Measurements from ENCODE around the gene ARHGAP12. TPM values are rescaled to one million over a fixed set of nuclear protein-coding genes. Genes with fewer than 3 reads are reported as not detected.

The ARHGAP12 gene
- total RNA-seq, 6 experiments from 2014 or later: 16.0 to 18.9 (median 17.9) TPM

DNA sequence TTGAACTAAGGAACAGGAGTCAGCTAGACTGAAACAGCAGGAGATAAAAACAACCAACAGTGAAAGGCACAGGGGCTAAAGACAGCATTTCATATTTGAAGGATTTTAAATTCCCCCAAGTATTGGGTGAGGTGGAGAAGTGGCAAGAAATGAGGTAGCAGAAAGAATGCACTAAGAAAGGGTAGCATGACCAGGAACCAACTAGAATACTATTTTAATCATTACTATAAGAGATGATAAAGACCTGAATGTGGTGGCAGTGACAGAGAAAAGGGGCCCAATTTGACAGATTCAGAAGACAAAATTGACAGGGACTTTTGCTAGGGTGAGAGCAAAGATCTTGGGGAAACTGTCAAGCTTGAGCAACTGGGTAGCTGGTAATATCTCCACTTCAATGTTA lies 94.9 kb downstream of the ARHGAP12 start:
- no peaks in the 10 kb centered on the region for H3K27me3 Mint-ChIP-seq (ENCODE audit: insufficient read depth)
- peaks cover 20% of the 10 kb centered on the region for H3K4me1 Mint-ChIP-seq (ENCODE audit: low read depth)
- no peak overlapping the region for H3K4me3 Mint-ChIP-seq
- no peaks in the 10 kb centered on the region for H3K9me3 Mint-ChIP-seq
- H3K36me3 Mint-ChIP-seq (ENCODE audit: low read depth): no peaks in the 10 kb centered on the region
- no peak overlapping the region for H3K27ac Mint-ChIP-seq
- TF ChIP-seq CTCF (IDR thresholded peaks at IDR 0.05): no peak
- DNase-seq: no peak

- no peak overlapping the region for H3K4me3 Mint-ChIP-seq
- peaks cover 20% of the 10 kb centered on the region for H3K4me1 Mint-ChIP-seq (ENCODE audit: low read depth)
- no peaks in the 10 kb centered on the region for H3K9me3 Mint-ChIP-seq
- H3K36me3 Mint-ChIP-seq (ENCODE audit: low read depth): no peaks in the 10 kb centered on the region
- TF ChIP-seq CTCF (IDR thresholded peaks at IDR 0.05): no peak
- no peak overlapping the region for H3K27ac Mint-ChIP-seq
- DNase-seq: no peak
- no peaks in the 10 kb centered on the region for H3K27me3 Mint-ChIP-seq (ENCODE audit: insufficient read depth)
Measured at GRCh38 chr10:31832261-31832660, 96.4 kb downstream of the ARHGAP12 start.

- Mint-ChIP-seq H3K4me1 (ENCODE audit: low read depth) (peaks cover 20% of the 10 kb centered on the region), H3K27ac (no peak overlapping the region), H3K9me3 (no peaks in the 10 kb centered on the region), H3K36me3 (ENCODE audit: low read depth) (no peaks in the 10 kb centered on the region), H3K27me3 (ENCODE audit: insufficient read depth) (no peaks in the 10 kb centered on the region), H3K4me3 (0 out of 2 replicates have a peak overlapping the region, but pooled peaks have one; percentile 35)
- peak; percentile 37 for DNase-seq
- TF ChIP-seq CTCF (IDR thresholded peaks at IDR 0.05): no peak
Measured at GRCh38 chr10:31830887-31831286, 97.7 kb downstream of the ARHGAP12 start.

DNA sequence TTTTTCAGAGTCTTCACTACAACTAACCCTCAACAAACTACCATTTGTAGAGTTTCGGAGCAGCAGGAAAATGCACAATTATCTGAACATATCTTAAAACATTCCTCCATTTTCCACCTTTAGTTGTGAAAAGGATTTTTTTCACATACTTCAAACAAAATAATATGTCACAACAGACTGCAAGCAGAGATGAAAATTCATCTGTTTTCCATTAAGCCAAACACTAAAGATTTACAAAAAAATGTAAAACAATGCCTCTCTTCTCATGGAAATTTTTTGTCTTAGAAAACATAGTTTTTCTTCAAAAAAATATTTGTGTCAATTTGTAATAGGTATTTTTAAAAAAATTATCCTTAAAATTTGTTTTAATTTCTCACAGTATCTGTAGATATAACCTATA lies 98.9 kb downstream of the ARHGAP12 start:
- Mint-ChIP-seq H3K4me1 (ENCODE audit: low read depth) (peaks cover 20% of the 10 kb centered on the region), H3K9me3 (no peaks in the 10 kb centered on the region), H3K27me3 (ENCODE audit: insufficient read depth) (no peaks in the 10 kb centered on the region), H3K27ac (no peak overlapping the region), H3K36me3 (ENCODE audit: low read depth) (no peaks in the 10 kb centered on the region), H3K4me3 (no peak overlapping the region)
- no peak for DNase-seq
- no peak for TF ChIP-seq CTCF (IDR thresholded peaks at IDR 0.05)

DNA sequence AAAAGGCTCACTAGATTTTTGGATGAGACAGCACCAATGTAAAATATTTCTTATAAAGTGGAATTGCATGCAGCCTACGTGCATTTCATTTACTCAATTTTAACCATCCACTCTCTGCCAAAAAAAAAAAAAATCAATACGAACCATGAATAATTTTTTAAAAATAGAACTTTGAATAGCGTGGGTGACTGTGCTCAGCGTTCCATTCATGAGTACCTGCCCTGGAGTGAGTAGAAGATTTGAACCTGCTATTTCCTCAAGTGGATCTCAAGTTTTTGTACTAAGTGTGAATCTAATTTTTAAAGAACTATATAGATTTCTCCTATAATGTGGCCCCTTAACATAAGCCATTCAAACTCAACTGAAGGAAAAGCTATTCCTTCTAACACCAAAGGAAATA lies 105.3 kb downstream of the ARHGAP12 start:
- Mint-ChIP-seq H3K36me3 (ENCODE audit: low read depth) (peaks cover 6% of the 10 kb centered on the region), H3K4me1 (ENCODE audit: low read depth) (peaks cover 24% of the 10 kb centered on the region), H3K9me3 (no peaks in the 10 kb centered on the region), H3K27me3 (ENCODE audit: insufficient read depth) (no peaks in the 10 kb centered on the region; the same call in 1 of the 2 replicates), H3K27ac (no peak overlapping the region), H3K4me3 (no peak overlapping the region)
- TF ChIP-seq CTCF (IDR thresholded peaks at IDR 0.05): no peak
- DNase-seq: no peak
